ENCODE results near the gene CEP290.
"Not testable (repeated sequence)": the region's sequence is repeated elsewhere in the genome, so short reads cannot be mapped to it uniquely, and the experiment has no call there.

CEP290 gene

GRCh38 chr12:88057994-88058718, 83.7 kb downstream of the CEP290 start:
- Histone ChIP-seq H3K9me3 (ENCODE audit: low read length) (no peaks in the 10 kb centered on the region), H3K4me3 (ENCODE audit: low read length) (no peak overlapping the region), H3K4me1 (ENCODE audit: insufficient read depth, low read length) (no peaks in the 10 kb centered on the region), H2AFZ (ENCODE audit: low read depth, low read length) (no peak overlapping the region), H3K27me3 (ENCODE audit: insufficient read depth, low read length) (no peaks in the 10 kb centered on the region), H3K36me3 (ENCODE audit: insufficient read depth, low read length) (peaks cover 45% of the 10 kb centered on the region)

DNA sequence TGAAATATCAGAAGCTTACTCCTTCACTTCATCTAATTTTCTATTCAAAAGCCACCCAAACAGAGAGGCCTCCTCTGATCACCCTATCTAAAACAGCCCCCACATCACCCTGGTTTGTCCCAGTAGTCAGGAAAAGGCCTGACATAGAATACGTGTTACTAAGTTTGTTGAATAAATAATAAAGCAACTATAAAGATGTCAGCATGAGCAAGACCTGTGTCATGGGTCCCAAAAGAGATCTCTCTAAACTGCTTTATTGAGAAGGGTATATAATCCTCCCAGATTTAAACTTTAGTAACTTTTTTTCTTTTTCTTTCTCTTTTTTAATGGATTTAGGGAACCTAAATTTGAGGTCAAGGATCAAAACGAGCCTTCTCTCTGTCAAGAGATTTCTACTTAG, 85.3 kb downstream of the CEP290 start:
- H3K36me3 ChIP-seq (ENCODE audit: insufficient read depth, low read length), result peaks cover 40% of the 10 kb centered on the region
- H2AFZ ChIP-seq (ENCODE audit: low read depth, low read length), result no peak overlapping the region
- no peaks in the 10 kb centered on the region for H3K4me1 ChIP-seq (ENCODE audit: insufficient read depth, low read length)
- no peaks in the 10 kb centered on the region for H3K27me3 ChIP-seq (ENCODE audit: insufficient read depth, low read length)
- no peaks in the 10 kb centered on the region for H3K9me3 ChIP-seq (ENCODE audit: low read length)
- no peak overlapping the region for H3K4me3 ChIP-seq (ENCODE audit: low read length)

DNA sequence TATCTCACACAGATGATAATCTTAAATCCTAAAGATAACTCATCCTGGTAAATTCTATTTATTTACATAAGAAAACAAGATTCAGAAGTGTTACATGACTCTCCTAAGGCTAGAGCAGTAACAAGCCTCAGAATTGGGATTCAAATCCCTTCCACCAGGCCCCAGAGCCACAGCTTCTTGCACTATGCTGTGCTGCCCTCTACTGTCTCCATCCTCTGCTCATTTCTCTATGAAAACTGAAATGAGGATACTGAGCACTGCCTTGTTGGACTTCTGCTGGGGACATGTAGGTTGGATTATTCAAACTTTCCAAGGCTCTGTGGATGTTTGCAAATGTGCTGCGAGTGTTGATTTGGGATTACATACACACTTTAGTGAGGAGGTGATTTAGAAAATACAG, 89.2 kb downstream of the CEP290 start:
- Histone ChIP-seq H2AFZ (ENCODE audit: low read depth, low read length) (no peak overlapping the region), H3K4me1 (ENCODE audit: insufficient read depth, low read length) (no peaks in the 10 kb centered on the region), H3K27me3 (ENCODE audit: insufficient read depth, low read length) (no peaks in the 10 kb centered on the region), H3K4me3 (ENCODE audit: low read length) (no peak overlapping the region), H3K36me3 (ENCODE audit: insufficient read depth, low read length) (peaks cover 45% of the 10 kb centered on the region), H3K9me3 (ENCODE audit: low read length) (no peaks in the 10 kb centered on the region)

DNA sequence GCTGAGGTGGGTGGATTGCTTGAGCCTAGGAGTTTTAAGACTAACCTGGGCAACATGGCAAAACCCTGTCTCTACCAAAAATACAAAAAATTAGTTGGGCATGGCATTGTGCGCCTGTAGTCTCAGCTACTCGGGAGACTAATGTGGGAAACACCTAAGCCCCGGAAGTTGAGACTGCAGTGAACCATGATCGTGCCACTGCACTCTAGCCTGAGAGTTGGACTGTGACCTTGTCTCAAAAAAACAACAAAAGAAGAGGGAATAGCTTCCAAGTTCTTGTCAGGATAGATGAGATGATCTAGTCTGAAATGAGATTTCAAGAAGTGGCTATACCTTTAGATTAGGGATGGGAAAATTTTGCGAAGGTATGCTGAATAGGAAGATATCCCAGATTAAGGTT, 97.9 kb downstream of the CEP290 start:
- Histone ChIP-seq H3K4me3 (ENCODE audit: low read length) (no peak overlapping the region), H3K9me3 (ENCODE audit: low read length) (no peaks in the 10 kb centered on the region), H3K36me3 (ENCODE audit: insufficient read depth, low read length) (peaks cover 59% of the 10 kb centered on the region), H3K27me3 (ENCODE audit: insufficient read depth, low read length) (no peaks in the 10 kb centered on the region), H2AFZ (ENCODE audit: low read depth, low read length) (no peak overlapping the region), H3K4me1 (ENCODE audit: insufficient read depth, low read length) (no peaks in the 10 kb centered on the region)

- Histone ChIP-seq H3K9me3 (ENCODE audit: low read length) (no peaks in the 10 kb centered on the region), H3K4me3 (ENCODE audit: low read length) (no peak overlapping the region), H3K4me1 (ENCODE audit: insufficient read depth, low read length) (peaks cover 16% of the 10 kb centered on the region), H2AFZ (ENCODE audit: low read depth, low read length) (no peak overlapping the region), H3K36me3 (ENCODE audit: insufficient read depth, low read length) (peaks cover 8% of the 10 kb centered on the region), H3K27me3 (ENCODE audit: insufficient read depth, low read length) (no peaks in the 10 kb centered on the region)
Measured at GRCh38 chr12:88037770-88038169, 104.1 kb downstream of the CEP290 start.

DNA sequence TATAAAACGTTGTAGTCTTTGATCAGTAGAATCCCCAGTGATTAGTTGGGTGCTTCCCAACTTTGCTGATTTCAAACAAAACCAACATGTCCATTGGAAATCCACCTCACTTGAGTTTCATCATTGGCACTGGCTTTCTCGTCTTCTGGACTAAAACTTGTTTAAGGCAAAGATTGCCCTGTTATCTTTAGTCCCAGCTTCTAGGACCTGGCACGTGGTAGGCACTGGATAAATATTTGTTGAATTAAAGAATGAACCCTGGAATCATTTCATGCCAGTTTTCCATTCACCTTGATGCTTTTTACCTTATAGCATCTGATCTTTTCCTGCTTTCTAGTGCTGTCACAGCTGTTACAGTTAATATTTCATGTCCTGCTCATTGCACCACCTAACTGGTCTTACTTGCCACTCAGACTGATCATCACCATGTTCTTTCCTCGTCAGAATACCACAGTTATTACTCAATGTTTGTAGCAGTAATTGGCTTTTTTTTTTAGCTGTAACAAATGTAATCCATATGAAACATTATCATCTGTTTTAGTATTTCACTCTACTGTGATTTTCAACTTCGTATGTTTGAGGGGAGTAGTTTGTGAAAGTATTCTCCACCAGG, 105.4 kb downstream of the CEP290 start:
- H3K9me3 ChIP-seq (ENCODE audit: low read length), result no peaks in the 10 kb centered on the region
- H3K4me3 ChIP-seq (ENCODE audit: low read length), result peak overlapping the region; percentile 92
- no peak overlapping the region for H2AFZ ChIP-seq (ENCODE audit: low read depth, low read length)
- no peaks in the 10 kb centered on the region for H3K27me3 ChIP-seq (ENCODE audit: insufficient read depth, low read length)
- peaks cover 16% of the 10 kb centered on the region for H3K4me1 ChIP-seq (ENCODE audit: insufficient read depth, low read length)
- H3K36me3 ChIP-seq (ENCODE audit: insufficient read depth, low read length), result peaks cover 3% of the 10 kb centered on the region

GRCh38 chr12:88035907-88036289, 106.0 kb downstream of the CEP290 start:
- H3K27me3 ChIP-seq (ENCODE audit: insufficient read depth, low read length), result no peaks in the 10 kb centered on the region

GRCh38 chr12:88035271-88035906, 106.5 kb downstream of the CEP290 start:
- Histone ChIP-seq H3K9me3 (ENCODE audit: low read length) (no peaks in the 10 kb centered on the region), H3K4me1 (ENCODE audit: insufficient read depth, low read length) (peaks cover 16% of the 10 kb centered on the region), H3K36me3 (ENCODE audit: insufficient read depth, low read length) (no peaks in the 10 kb centered on the region), H3K27me3 (ENCODE audit: insufficient read depth, low read length) (no peaks in the 10 kb centered on the region), H3K4me3 (ENCODE audit: low read length) (peak overlapping the region; percentile 92), H2AFZ (ENCODE audit: low read depth, low read length) (peak overlapping the region; percentile 80)

More at GRCh38 chr12:88035907-88036289, 106.0 kb downstream of the CEP290 start:
- Histone ChIP-seq H3K4me3 (ENCODE audit: low read length) (peak overlapping the region; percentile 92), H3K4me1 (ENCODE audit: insufficient read depth, low read length) (peaks cover 16% of the 10 kb centered on the region), H2AFZ (ENCODE audit: low read depth, low read length) (peak overlapping the region; percentile 80), H3K36me3 (ENCODE audit: insufficient read depth, low read length) (peaks cover 2% of the 10 kb centered on the region), H3K9me3 (ENCODE audit: low read length) (no peaks in the 10 kb centered on the region)

GRCh38 chr12:88031161-88031560, 110.7 kb downstream of the CEP290 start:
- not testable (repeated sequence) for H3K4me3 ChIP-seq (ENCODE audit: low read length); H3K9me3 ChIP-seq (ENCODE audit: low read length); H2AFZ ChIP-seq (ENCODE audit: low read depth, low read length)

DNA sequence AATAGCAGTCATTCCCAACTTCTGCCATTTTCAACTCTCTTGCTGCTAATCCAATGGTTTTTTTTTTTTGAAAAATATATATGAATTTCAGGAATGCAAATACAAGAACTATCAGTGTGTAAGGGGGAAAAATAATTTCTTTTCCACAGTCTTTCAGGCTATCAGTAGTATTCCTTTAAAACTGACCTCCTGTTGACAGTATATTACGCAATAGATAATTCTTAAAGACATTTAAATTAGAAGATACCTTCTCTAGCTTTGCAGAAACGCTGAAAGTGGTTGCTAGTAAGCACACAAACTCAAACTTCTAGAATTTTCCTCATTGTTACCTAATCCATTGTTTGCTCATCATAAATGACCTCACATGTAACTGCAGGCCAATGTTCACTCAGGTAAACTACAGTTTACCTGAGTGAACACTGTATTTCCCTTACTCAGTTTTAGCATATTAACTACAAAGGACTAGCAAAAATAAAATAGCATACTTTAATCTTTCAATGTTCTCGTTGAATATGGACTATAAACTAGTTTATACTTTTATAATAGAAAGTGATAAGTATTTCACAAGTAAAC, 112.7 kb downstream of the CEP290 start, which contains the start of gene C12orf50:
Gene C12orf50 (minus strand): TSS at position 309 of the 573 bp plus-strand sequence. CDS start 2,439 bp downstream, outside the sequence.
- H3K9me3 ChIP-seq (ENCODE audit: low read length), result no peaks in the 10 kb centered on the region
- no peak within 1 kb of the TSS for H3K4me3 ChIP-seq (ENCODE audit: low read length)
- no peaks in the 10 kb centered on the region for H3K27me3 ChIP-seq (ENCODE audit: insufficient read depth, low read length)
- H2AFZ ChIP-seq (ENCODE audit: low read depth, low read length), result no peak within 1 kb of the TSS
- no peaks in the 10 kb centered on the region for H3K36me3 ChIP-seq (ENCODE audit: insufficient read depth, low read length)
- no peaks in the 10 kb centered on the region for H3K4me1 ChIP-seq (ENCODE audit: insufficient read depth, low read length)

More at GRCh38 chr12:88031161-88031560, 110.7 kb downstream of the CEP290 start:
- not testable (repeated sequence) for H3K27me3 ChIP-seq (ENCODE audit: insufficient read depth, low read length); H3K4me1 ChIP-seq (ENCODE audit: insufficient read depth, low read length); H3K36me3 ChIP-seq (ENCODE audit: insufficient read depth, low read length)

GRCh38 chr12:88026196-88026595, 115.7 kb downstream of the CEP290 start:
- Histone ChIP-seq H2AFZ (ENCODE audit: low read depth, low read length) (no peak overlapping the region), H3K27me3 (ENCODE audit: insufficient read depth, low read length) (no peaks in the 10 kb centered on the region), H3K4me1 (ENCODE audit: insufficient read depth, low read length) (no peaks in the 10 kb centered on the region)

DNA sequence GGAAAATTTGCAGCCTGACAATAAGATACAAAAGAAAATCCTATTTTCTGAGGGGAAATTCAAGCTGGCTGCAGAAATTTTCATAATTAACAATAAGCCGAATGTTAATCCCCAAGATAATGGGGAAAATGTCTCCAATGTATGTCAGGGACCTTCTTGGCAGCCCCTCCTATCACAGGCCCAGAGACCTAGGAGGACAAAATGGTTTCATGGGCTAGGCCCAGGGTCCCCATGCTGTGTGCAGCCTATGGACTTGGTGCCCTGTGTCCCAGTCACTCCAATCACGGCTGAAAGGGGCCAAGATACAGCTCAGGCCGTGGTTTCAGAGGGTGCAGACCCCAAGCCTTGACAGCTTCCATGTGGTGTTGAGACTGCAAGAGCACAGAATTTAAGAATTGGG, 123.9 kb downstream of the CEP290 start:
- no peaks in the 10 kb centered on the region for H3K27me3 ChIP-seq (ENCODE audit: insufficient read depth, low read length)
- H3K36me3 ChIP-seq (ENCODE audit: insufficient read depth, low read length), result no peaks in the 10 kb centered on the region
- peaks cover 3% of the 10 kb centered on the region for H3K9me3 ChIP-seq (ENCODE audit: low read length)
- H3K4me1 ChIP-seq (ENCODE audit: insufficient read depth, low read length), result no peaks in the 10 kb centered on the region
- H3K4me3 ChIP-seq (ENCODE audit: low read length), result no peak overlapping the region
- no peak overlapping the region for H2AFZ ChIP-seq (ENCODE audit: low read depth, low read length)

More at GRCh38 chr12:88026196-88026595, 115.7 kb downstream of the CEP290 start:
- no peak overlapping the region for H3K4me3 ChIP-seq (ENCODE audit: low read length)
- H3K36me3 ChIP-seq (ENCODE audit: insufficient read depth, low read length), result no peaks in the 10 kb centered on the region
- H3K9me3 ChIP-seq (ENCODE audit: low read length), result no peaks in the 10 kb centered on the region

DNA sequence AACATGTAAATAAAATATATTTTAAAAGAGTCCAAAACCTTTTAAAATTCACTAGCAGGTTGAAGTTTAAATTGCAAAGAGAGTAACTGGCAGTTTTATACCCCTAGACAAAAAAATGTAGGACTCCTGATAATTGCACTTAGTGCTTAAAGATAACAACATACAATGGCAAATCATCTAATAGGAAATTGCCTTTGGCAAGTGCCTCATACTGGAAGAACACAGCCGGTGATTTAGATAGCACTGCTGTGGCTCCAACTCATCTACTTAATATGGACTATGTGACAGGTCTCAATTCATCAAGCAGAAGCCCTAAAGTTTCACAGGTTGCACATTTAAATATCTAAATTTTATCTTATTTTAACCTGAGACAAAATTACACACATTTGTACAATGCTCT, 126.1 kb downstream of the CEP290 start:
- no peaks in the 10 kb centered on the region for H3K36me3 ChIP-seq (ENCODE audit: insufficient read depth, low read length)
- no peaks in the 10 kb centered on the region for H3K27me3 ChIP-seq (ENCODE audit: insufficient read depth, low read length)
- H2AFZ ChIP-seq (ENCODE audit: low read depth, low read length), result no peak overlapping the region
- peaks cover 3% of the 10 kb centered on the region for H3K9me3 ChIP-seq (ENCODE audit: low read length)
- no peak overlapping the region for H3K4me3 ChIP-seq (ENCODE audit: low read length)
- no peaks in the 10 kb centered on the region for H3K4me1 ChIP-seq (ENCODE audit: insufficient read depth, low read length)
